CD4-positive, alpha-beta T cell (primary cell): ENCODE data around the gene TNRC6A. TPM values are rescaled to one million over a fixed set of nuclear protein-coding genes. Genes with fewer than 3 reads are reported as not detected.
A peak's percentile ranks its signal among the peaks of the same experiment; 100 is the strongest.
"Not testable (repeated sequence)": the region's sequence is repeated elsewhere in the genome, so short reads cannot be mapped to it uniquely, and the experiment has no call there.

Source experiments
- ATAC-seq: fragments of 200-7000 bp; cut with Tn5 transposase; one replicate; pipeline ENCODE4 v1.10.0; 2022; ENCODE audit warnings: mild to moderate bottlenecking; ENCODE audit not compliant: poor library complexity
- CTCF ChIA-PET: fragments of 350-600 bp; sonication (Branson Sonifier 250); formaldehyde crosslinking; loops from one replicate; lab custom pipeline; 2021; ENCODE audit warnings: antibody characterized with exemption, inconsistent platforms; lab: Charles Lee
- POLR2A ChIA-PET: fragments of 350-600 bp; sonication (Branson Sonifier 250); formaldehyde crosslinking; loops from one replicate; lab custom pipeline; 2021; ENCODE audit warnings: antibody characterized with exemption, inconsistent platforms; lab: Charles Lee
- DNase-seq, 14 experiments: peaks; one replicate each; pipeline ENCODE4 v3.0.0-alpha.2; 2013 to 2020; ENCODE audit warnings: mixed read lengths in 2 of 14
- H3K27ac ChIP-seq, 2 donors: one replicate each; pipeline versions ENCODE4 v1.5.1 to v1.7.0; 2013; ENCODE audit warnings: low read length in 2 of 2, low read depth in 1 of 2, mild to moderate bottlenecking in 1 of 2
- H3K27me3 ChIP-seq, 2 experiments: 1 replicate in 1 of 2; 2 replicates in 1 of 2; pipeline versions ENCODE4 v1.6.1 to v1.7.0; 2013; ENCODE audit warnings: low read length in 2 of 2, control low read depth in 1 of 2, mild to moderate bottlenecking in 1 of 2, moderate library complexity in 1 of 2; ENCODE audit not compliant: insufficient read depth in 2 of 2, control insufficient read depth in 1 of 2
- H3K36me3 ChIP-seq: one replicate; pipeline ENCODE4 v1.6.1; 2013; ENCODE audit warnings: low read length, control low read depth; ENCODE audit not compliant: insufficient read depth
- H3K4me1 ChIP-seq: one replicate; pipeline ENCODE4 v1.6.1; 2013; ENCODE audit warnings: low read length, control low read depth; ENCODE audit not compliant: insufficient read depth
- H3K4me3 ChIP-seq: one replicate; pipeline ENCODE4 v1.5.1; 2013; ENCODE audit warnings: mild to moderate bottlenecking, low read length, moderate library complexity
- H3K9me3 ChIP-seq, 2 experiments: 1 replicate in 1 of 2; 2 replicates in 1 of 2; pipeline versions ENCODE4 v1.6.1 to v1.7.0; 2013; ENCODE audit warnings: low read length in 2 of 2, mild to moderate bottlenecking in 2 of 2, control low read depth in 1 of 2, moderate library complexity in 1 of 2; ENCODE audit not compliant: control insufficient read depth in 1 of 2, insufficient read depth in 1 of 2
- H3K27ac Mint-ChIP-seq: one replicate; pipeline ENCODE4 v1.8.0; 2020; ENCODE audit warnings: mixed read lengths
- H3K27me3 Mint-ChIP-seq: one replicate; pipeline ENCODE4 v1.8.0; 2021; ENCODE audit warnings: mixed read lengths
- H3K36me3 Mint-ChIP-seq: one replicate; pipeline ENCODE4 v1.8.0; 2021; ENCODE audit warnings: low read depth, mixed read lengths
- H3K4me1 Mint-ChIP-seq: one replicate; pipeline ENCODE4 v1.8.0; 2021; ENCODE audit warnings: low read depth, mixed read lengths
- H3K4me3 Mint-ChIP-seq: one replicate; pipeline ENCODE4 v1.8.0; 2020; ENCODE audit warnings: mild to moderate bottlenecking, mixed read lengths
- H3K9me3 Mint-ChIP-seq: one replicate; pipeline ENCODE4 v1.8.0; 2020; ENCODE audit warnings: mixed read lengths
- CTCF ChIP-seq: fragments of 200-600 bp; IDR thresholded peaks from one replicate; pipeline ENCODE4 v1.8.0; 2022; ENCODE audit warnings: antibody characterized with exemption, mild to moderate bottlenecking
- intact Hi-C, 2 experiments: fragments of 100-400 bp; cut with DNase I in 1 of 2; cut with micrococcal nuclease in 1 of 2; formaldehyde crosslinking; loops; one replicate each; pipeline versions ENCODE4 v1.15.1 to v1.9.0; 2023 to 2025; cut with DNase I, micrococcal nuclease
- total RNA-seq, 174 experiments: library from RNA in 2 of 174; stranded (reverse) in 2 of 174; gene quantifications; one replicate each; pipeline ENCODE4 v1.2.3 and lab custom pipeline; 2021 to 2026

TNRC6A gene
- total RNA-seq, 2 experiments from 2014 or later = 70.4 to 74.6 TPM

GRCh38 chr16:24807301-24807700 is 77.8 kb downstream of the TNRC6A start:
- H3K27ac Mint-ChIP-seq = no peak overlapping the region
- H3K27me3 Mint-ChIP-seq = no peaks in the 10 kb centered on the region
- no peaks in the 10 kb centered on the region for H3K4me1 Mint-ChIP-seq
- intact Hi-C loops = no loop called here
- no peak for TF ChIP-seq CTCF
- H3K27ac ChIP-seq = no peak overlapping the region
- H3K4me3 Mint-ChIP-seq = no peak overlapping the region
- POLR2A ChIA-PET = no interaction called here
- H3K4me3 ChIP-seq = no peak overlapping the region
- H3K36me3 ChIP-seq = peaks cover 94% of the 10 kb centered on the region
- no peak for DNase-seq
- no peaks in the 10 kb centered on the region for H3K9me3 ChIP-seq
- no peaks in the 10 kb centered on the region for H3K9me3 Mint-ChIP-seq
- no peak for ATAC-seq
- no peaks in the 10 kb centered on the region for H3K27me3 ChIP-seq
- CTCF ChIA-PET = interaction anchor here (0.6 kb wide), 1 partner anchor 174 kb away, joined by 3 read pairs; no protein-coding TSS in a partner anchor
- H3K4me1 ChIP-seq = no peaks in the 10 kb centered on the region
- peaks cover 95% of the 10 kb centered on the region for H3K36me3 Mint-ChIP-seq

DNA sequence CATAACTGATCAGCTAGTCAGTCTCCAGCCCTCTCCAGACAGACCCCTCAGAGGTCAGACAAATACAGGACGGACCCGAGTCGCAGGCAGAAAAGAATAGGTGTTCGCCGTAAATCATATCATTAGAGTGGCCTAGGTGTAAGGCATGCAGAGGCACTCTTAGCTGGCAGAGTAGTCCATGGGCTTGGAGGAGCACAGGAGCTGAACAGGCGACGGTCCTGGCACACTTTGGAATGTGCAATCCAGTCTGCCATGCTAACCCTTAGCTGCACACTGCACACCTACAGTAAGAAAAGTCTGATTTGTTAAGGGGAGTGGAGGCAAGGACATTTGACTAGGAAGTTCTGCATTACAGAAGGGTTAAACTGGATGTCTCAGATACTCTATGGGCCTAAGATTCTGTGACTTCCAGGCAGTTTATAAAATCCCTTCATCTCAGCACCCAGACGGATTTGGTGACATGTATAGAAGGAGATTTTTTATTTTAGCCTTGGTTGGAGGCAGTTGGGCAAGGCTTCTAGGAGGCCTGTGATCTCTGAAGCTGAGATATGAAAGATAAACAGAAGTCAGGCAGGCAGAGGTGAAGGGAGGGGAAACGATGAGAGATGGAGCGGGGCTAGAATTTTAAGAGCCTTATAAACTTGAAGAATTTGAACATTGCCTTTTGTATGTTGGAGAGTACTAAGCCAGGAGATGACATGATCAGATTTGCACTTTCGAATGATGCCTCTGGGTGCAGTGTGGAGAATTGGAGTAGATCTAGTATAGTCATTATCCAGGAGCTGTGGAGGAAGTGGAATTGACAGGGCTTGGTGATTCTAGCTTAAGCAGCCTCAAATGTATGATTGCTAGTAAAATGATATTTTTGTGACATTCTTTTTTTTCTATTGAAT is 81.7 kb downstream of the TNRC6A start:
- Histone ChIP-seq H3K4me1 (no peaks in the 10 kb centered on the region), H3K4me3 (no peak overlapping the region), H3K36me3 (peaks cover 90% of the 10 kb centered on the region), H3K9me3 (no peaks in the 10 kb centered on the region), H3K27me3 (no peaks in the 10 kb centered on the region), H3K27ac (no peak overlapping the region)
- H3K9me3 Mint-ChIP-seq = no peaks in the 10 kb centered on the region
- peaks cover 93% of the 10 kb centered on the region for H3K36me3 Mint-ChIP-seq
- ChIA-PET CTCF (no interaction called here), POLR2A (interaction anchor here (0.6 to 1.0 kb wide), 3 partner anchors 23 to 340 kb away, joined by 3 to 4 read pairs (median 3); no protein-coding TSS in a partner anchor)
- DNase-seq = no peak
- no peak overlapping the region for H3K4me3 Mint-ChIP-seq
- H3K27me3 Mint-ChIP-seq = no peaks in the 10 kb centered on the region
- no peak for ATAC-seq
- TF ChIP-seq CTCF = no peak
- H3K27ac Mint-ChIP-seq = peak overlapping the region; percentile 6
- H3K4me1 Mint-ChIP-seq = no peaks in the 10 kb centered on the region
- intact Hi-C loops = no loop called here

GRCh38 chr16:24812813-24813212 is 83.4 kb downstream of the TNRC6A start:
- peaks cover 90% of the 10 kb centered on the region for H3K36me3 ChIP-seq
- H3K36me3 Mint-ChIP-seq = peaks cover 90% of the 10 kb centered on the region
- H3K27ac Mint-ChIP-seq, ATAC-seq, H3K27me3 Mint-ChIP-seq, H3K9me3 ChIP-seq, H3K27me3 ChIP-seq, H3K27ac ChIP-seq, H3K4me3 ChIP-seq, H3K4me1 Mint-ChIP-seq, DNase-seq, H3K4me3 Mint-ChIP-seq, POLR2A ChIA-PET, H3K9me3 Mint-ChIP-seq, intact Hi-C loops, H3K4me1 ChIP-seq: not testable (repeated sequence)
- CTCF ChIA-PET = interaction anchor here (0.6 kb wide), 1 partner anchor 251 kb away, joined by 3 read pairs; no protein-coding TSS in a partner anchor
